HG03432 (cell line): Measurements from ENCODE around the gene DCP1A.
A peak's percentile ranks its signal among the peaks of the same experiment; 100 is the strongest.
"Not testable (repeated sequence)": the region's sequence is repeated elsewhere in the genome, so short reads cannot be mapped to it uniquely, and the experiment has no call there.

Experiments used
- ATAC-seq: cut with Tn5 transposase; IDR thresholded peaks from one replicate; pipeline ENCODE4 v1.9.1; 2021; ENCODE audit warnings: mild to moderate bottlenecking, moderate library complexity; ENCODE audit not compliant: unreplicated experiment

DCP1A gene

DNA sequence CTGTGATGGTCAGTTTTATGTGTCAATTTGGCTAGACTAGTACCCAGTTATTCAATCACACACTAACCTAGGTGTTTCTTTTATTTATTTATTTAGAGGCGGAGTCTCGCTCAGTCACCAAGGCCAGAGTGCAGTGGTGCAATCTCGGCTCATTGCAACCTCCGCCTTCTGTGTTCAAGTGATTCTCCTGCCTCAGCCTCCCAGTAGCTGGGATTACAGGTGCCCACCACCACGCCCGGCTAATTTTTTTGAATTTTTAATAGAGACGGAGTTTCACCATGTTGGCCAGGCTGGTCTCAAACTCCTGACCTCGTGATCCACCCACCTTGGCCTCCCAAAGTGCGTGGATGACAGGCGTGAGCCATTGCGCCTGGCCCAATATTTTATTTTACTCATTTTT, 78.2 kb downstream of the DCP1A start:
- ATAC-seq: not testable (repeated sequence)

GRCh38 chr3:53267766-53268165, 79.6 kb downstream of the DCP1A start:
- ATAC-seq: no peak

GRCh38 chr3:53264718-53265117, 82.6 kb downstream of the DCP1A start:
- ATAC-seq: no peak

DNA sequence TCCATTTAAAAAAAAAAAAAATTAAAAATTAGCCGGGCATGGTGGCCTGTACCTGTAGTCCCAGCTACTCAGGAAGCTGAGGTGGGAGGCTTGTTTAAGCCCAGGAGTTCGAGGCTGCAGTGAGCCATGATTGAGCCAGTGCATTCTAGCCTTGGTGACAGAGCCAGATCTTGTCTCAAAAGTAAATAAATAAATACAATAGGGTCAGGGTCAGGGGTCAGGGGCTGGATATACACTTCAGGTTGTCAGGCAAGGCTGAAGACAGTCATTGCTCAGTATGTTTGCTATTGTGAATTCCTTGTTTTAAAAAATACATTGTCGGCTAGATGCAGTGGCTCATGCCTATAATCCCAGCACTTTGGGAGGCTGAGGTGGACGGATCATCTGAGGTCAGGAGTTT, 83.4 kb downstream of the DCP1A start:
- ATAC-seq: no peak

DNA sequence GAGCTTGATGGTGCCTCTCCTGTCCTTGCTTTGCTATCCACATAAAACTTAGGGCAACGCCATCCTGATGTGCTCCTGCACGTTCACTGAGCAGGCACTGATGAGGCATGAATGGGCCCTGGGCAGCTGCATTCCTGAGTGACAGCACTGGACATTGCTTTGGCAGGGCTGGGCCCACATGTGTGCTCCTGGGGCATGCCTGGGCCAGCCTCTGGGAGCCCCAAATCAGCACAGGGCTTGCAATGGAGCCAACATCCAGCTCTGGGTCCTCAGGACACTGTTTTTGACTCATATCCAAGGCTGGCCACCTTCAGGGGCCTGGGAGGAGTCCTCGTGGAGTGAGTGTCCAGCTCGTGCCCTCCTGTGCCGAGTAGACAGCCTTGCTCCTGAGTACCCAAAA, 85.6 kb downstream of the DCP1A start:
- ATAC-seq: no peak

DNA sequence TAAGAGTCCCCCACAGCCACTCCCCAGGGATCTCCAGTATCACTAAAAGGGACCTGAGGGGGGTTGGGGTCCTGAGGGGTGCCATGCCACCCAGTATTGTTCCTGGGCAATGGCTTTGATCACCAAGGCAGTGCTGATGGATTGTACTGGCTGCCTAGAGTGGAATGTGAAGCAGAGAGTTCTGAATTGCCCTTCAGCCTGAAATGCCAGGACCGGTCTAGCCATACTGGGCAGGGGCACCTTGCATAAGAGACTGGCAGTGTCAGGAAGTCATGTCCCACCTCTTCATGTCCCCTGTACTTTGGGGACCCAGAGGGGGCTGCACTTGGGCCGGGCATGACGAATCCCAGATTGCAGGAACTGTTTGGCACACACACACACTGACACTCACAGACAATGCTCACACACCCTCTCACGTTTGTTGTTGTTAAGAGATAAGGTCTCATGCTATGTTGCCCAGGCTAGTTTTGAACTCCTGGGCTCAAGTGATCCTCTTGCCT, 87.0 kb downstream of the DCP1A start:
- ATAC-seq: no peak

DNA sequence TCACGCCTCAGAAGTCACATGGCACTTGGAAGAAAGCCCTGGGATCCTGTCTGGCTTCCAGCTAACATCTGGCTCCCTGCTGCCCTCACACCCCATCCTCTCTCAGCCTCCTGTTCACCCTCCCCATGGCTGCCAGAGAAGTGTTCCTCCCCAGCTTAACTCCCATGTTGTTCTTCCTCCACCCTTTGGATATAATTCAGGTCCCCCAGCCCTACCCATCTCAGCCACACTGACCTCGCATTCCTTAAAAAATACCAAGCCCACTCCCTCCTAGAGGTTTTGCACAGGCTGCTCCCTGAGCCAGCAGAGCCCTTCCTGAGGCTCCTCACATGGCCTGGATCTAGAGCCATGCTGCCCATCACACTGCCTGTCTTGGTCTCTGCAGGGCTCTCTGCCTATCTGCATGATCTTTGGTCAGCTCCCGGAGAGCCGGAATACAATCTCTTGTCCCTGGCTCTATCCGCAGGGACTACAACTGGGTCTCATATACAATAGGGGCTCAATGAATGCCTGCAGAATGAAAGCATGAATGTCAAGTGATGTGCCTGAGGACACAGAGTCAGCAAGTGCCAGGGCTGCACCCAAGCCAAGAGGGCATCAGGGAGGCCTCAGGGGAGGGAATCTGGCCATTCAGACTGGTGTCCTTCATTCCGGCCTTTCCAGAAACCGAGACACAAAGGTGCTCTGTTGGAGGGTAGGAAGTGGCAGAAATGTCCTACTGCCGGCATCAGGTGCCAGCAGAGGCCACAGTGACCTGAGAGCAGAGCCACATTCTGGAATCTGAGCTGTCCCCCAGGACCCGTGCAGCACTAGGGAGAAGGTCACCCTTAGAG, 87.7 kb downstream of the DCP1A start:
- ATAC-seq: no peak

GRCh38 chr3:53258600-53259426, 88.5 kb downstream of the DCP1A start:
- ATAC-seq: no peak

DNA sequence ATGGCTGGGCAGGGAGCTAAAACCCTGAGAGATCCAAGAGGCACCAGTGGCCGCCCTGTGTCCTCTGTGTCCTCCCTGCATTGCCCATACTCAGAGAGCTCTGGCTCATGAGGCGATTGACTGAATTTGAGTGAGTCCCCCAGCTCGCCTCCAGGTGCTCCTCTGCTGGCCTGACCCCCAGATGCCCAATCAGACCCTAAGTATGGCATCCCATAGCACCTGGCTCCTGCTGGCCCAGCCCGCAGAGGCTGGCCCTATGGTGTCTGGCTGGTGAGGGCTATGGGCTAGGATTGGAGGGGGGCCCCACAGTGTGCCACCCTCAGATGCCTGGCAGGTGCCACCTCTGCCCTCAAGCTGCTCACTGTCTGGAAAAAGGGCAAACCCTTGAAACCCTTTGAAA, 89.9 kb downstream of the DCP1A start:
- no peak for ATAC-seq

GRCh38 chr3:53256704-53257055, 90.7 kb downstream of the DCP1A start:
- no peak for ATAC-seq

- peak; percentile 61 for ATAC-seq
Measured at GRCh38 chr3:53255775-53256703, 91.3 kb downstream of the DCP1A start, which contains the start of gene TKT. TSS of gene TKT (minus strand) at chr3:53256022. CDS start at chr3:53255942, 80 bp downstream.

DNA sequence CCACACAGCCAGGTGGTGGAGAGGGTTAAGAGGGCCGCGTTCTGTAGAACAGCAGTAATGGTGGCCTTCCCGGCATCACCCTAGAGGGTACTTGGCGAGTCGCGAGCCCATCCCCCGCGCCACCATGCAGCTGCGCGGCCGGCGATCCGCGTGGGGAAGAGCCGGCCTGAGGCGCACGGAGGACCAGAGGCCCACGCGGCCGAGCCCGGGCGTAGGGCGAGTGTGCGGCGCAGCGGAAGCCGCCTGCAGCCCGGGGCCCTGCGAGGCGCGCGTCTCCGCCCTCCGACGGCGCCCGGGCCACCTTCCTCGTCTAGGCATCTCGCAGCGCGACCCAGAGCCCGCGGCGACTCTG, 91.9 kb downstream of the DCP1A start:
- peak; percentile 53 for ATAC-seq

DNA sequence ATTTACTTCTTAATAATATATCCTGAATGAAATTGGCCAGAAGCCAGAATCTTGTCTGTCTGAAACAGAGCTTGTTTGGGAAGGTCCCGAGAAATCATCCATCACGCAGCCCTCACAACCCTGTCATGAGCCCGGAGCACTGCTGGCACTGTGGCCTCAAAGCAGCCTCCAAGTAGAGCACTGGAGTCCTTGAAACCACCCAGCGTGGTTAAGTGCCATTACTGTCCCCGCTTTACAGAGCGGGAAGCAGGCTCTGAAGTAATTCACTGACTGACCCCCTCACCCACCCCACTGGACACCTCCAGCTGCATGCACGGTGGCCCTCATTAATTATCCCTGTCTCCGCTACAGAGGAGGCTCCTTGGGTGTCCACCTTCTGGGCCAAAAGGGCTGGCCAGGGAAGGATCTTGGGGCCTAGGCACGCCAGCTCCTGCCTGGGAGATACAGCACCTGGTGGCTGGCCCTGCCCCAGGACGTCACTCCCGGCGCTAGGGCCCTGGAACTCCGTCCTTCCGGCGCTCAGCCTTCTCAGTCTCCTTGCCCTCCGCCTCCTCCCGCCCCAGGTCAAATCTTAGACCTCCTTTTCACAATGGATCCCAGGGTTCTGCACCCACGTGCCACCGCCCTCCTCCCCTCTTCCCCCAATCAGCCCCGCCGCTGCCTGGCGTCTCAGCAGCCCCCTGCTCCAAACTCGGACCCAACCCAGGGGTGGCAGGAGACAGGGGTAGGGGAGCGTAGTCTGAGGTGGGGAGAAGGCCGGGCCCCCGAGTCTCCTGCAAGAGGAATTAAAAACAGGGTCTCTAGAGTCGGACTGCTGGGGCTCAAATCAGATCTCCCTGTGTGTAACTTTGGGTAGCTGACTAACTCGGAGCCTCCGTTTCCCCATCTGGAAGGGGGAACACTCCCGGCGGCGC, 92.6 kb downstream of the DCP1A start:
- peak; percentile 58 for ATAC-seq

- no peak for ATAC-seq
Measured at GRCh38 chr3:53253707-53254508, 93.4 kb downstream of the DCP1A start.

DNA sequence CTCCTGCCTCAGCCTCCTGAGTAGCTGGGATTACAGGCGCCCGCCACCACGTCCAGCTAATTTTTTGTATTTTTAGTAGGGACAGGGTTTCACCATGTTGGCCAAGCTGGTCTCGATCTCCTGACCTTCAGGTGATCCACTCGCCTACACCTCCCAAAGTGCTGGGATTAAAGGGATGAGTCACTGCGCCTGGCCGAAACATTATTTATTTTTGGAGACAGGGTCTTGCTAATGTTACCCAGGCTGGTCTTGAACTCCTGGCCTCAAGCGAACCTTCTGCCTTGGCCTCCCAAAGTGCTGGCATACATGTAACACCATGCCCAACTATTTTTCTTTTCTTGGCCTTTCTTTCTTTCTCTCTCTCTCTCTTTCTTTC, 94.4 kb downstream of the DCP1A start:
- ATAC-seq: not testable (repeated sequence)

DNA sequence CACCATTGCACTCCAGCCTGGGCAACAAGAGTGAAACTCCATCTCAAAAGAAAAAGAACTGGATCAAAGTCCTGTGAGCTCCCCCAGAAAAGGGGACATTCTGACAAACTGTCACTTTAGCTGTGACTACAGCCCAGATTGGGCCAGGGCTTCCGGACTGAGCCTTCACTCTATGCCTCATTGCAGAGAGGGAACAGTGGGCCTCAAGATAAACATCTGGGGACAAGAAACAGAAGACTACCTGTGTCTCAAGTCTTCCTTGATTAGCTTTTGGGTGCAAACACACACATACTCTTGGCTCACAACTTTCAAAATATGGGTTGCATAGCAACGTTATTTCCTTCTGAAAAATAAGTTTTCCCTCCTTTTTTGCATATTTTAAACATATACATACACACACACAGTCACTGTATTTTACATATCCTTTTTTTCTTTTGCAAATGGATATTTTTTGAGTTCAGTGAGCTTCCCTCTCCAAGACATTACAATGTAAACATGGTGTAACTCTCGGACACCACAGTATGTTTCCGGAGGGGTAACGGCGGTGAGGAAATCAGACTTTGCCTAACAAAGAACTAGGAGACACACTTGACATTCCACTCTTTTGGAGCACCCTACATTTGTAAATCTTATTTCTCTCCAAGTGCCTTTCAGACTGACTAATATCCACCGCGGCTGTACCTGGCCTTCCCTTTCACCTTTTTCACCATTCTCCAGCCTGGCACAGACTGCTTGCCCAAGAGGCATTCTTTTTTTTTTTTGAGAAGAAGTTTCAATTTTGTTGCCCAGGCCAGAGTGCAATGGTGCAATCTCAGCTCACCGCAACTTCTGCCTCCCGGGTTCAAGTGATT, 95.0 kb downstream of the DCP1A start:
- ATAC-seq: no peak

- no peak for ATAC-seq
Measured at GRCh38 chr3:53250881-53251605, 96.3 kb downstream of the DCP1A start.

DNA sequence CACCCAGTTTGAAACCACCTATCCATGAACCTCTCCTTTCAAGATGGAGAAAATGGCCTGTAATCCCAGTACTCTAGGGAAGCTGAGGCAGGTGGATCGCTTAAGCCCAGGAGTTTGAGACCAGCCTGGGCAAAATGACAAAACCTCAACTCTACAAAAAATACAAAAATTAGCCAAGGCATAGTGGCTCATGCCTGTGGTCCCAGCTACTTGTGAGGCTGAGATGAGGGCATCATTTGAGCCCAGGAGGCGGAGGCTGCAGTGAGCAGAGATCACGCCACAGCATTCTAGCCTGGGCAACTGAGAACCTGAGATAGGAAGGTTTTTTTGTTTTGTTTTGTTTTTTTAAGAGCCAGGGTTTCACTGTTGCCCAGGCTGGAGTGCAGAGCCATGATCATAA, 96.9 kb downstream of the DCP1A start:
- no peak for ATAC-seq
